ENCODE data around the gene CEP104.

Gene CEP104

DNA sequence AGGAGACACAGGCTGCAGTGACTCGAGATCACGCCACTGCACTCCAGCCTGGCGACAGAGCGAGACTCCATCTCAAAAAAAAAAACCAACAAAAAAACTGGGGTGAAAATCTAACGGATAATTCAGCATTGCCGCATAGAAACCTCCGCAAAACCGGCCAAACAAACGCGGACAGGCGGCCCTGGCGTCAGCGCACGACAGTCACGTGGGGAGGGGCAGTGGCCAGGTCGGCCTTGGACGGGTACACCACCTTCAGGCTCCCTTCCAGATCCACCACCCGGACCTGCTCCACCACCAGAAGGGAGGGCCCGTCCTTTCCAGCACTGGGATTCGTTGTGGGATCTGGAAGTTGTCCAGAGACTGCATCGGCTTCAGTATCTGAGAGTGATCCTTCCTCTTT lies 76.1 kb downstream of the CEP104 start:
- Histone ChIP-seq H3K4me1 (ENCODE audit: control insufficient read depth, insufficient read depth, low read length, poor library complexity, severe bottlenecking) (no peaks in the 10 kb centered on the region), H3K27ac (ENCODE audit: insufficient read depth, low read length, poor library complexity, severe bottlenecking) (no peak overlapping the region), H3K4me3 (ENCODE audit: insufficient read depth, low read depth, low read length, poor library complexity, severe bottlenecking) (no peak overlapping the region), H3K27me3 (replicated peaks; ENCODE audit: control insufficient read depth, insufficient read depth, low read length, poor library complexity, severe bottlenecking) (no peaks in the 10 kb centered on the region), H3K9me3 (ENCODE audit: control insufficient read depth, low read length) (no peaks in the 10 kb centered on the region), H3K36me3 (ENCODE audit: control insufficient read depth, insufficient read depth, low read length) (peaks cover 60% of the 10 kb centered on the region)
- no peak for DNase-seq

GRCh38 chr1:3779912-3780416 lies 77.0 kb downstream of the CEP104 start:
- H3K9me3 ChIP-seq (ENCODE audit: control insufficient read depth, low read length) = no peaks in the 10 kb centered on the region
- H3K27ac ChIP-seq (ENCODE audit: insufficient read depth, low read length, poor library complexity, severe bottlenecking) = no peak overlapping the region
- no peak for DNase-seq
- no peak overlapping the region for H3K4me3 ChIP-seq (ENCODE audit: insufficient read depth, low read depth, low read length, poor library complexity, severe bottlenecking)
- no peaks in the 10 kb centered on the region for H3K4me1 ChIP-seq (ENCODE audit: control insufficient read depth, insufficient read depth, low read length, poor library complexity, severe bottlenecking)
- peaks cover 51% of the 10 kb centered on the region for H3K36me3 ChIP-seq (ENCODE audit: control insufficient read depth, insufficient read depth, low read length)
- no peaks in the 10 kb centered on the region for H3K27me3 ChIP-seq (replicated peaks; ENCODE audit: control insufficient read depth, insufficient read depth, low read length, poor library complexity, severe bottlenecking)

- H3K4me3 ChIP-seq (ENCODE audit: insufficient read depth, low read depth, low read length, poor library complexity, severe bottlenecking) = no peak overlapping the region
- H3K27ac ChIP-seq (ENCODE audit: insufficient read depth, low read length, poor library complexity, severe bottlenecking) = no peak overlapping the region
- no peaks in the 10 kb centered on the region for H3K27me3 ChIP-seq (replicated peaks; ENCODE audit: control insufficient read depth, insufficient read depth, low read length, poor library complexity, severe bottlenecking)
- H3K4me1 ChIP-seq (ENCODE audit: control insufficient read depth, insufficient read depth, low read length, poor library complexity, severe bottlenecking) = no peaks in the 10 kb centered on the region
- no peak for DNase-seq
- H3K36me3 ChIP-seq (ENCODE audit: control insufficient read depth, insufficient read depth, low read length) = peaks cover 46% of the 10 kb centered on the region
- H3K9me3 ChIP-seq (ENCODE audit: control insufficient read depth, low read length) = no peaks in the 10 kb centered on the region
Measured at GRCh38 chr1:3779265-3779911, 77.6 kb downstream of the CEP104 start.

DNA sequence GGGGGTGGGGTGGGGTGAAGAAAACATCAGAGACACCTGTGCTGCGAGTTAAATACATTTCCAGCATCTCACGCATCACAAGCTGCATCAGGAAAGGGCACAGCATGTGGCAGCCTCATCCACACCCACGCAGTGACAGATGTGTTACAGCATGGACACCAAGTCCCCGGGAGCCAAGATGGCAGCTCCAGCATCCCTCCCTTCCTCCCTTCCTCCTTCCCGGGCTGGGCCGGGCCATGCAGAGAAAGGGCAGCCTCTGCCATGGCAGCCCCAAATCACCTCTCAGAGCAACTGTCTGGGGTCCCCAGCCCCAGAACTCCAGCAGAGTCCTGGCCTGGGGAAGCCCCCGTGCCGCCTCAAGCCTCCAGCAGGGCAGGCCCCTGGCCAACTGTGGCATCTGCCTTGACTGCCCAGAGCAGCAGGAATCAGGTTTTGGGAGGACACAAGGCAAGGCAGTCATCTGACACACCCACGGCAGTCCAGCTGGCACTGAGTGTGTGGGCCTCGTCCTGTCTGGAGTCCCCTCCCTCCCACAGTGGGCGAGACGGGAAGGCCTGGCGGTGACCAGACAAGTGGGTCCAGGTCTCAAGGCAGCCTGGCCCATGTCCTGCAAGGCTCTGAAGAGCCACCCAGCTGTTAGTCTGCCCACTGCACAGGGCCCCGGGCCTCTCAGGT lies 78.3 kb downstream of the CEP104 start:
- no peak for DNase-seq
- peaks cover 39% of the 10 kb centered on the region for H3K36me3 ChIP-seq (ENCODE audit: control insufficient read depth, insufficient read depth, low read length)
- no peak overlapping the region for H3K27ac ChIP-seq (ENCODE audit: insufficient read depth, low read length, poor library complexity, severe bottlenecking)
- H3K4me3 ChIP-seq (ENCODE audit: insufficient read depth, low read depth, low read length, poor library complexity, severe bottlenecking) = no peak overlapping the region
- H3K27me3 ChIP-seq (replicated peaks; ENCODE audit: control insufficient read depth, insufficient read depth, low read length, poor library complexity, severe bottlenecking) = no peaks in the 10 kb centered on the region
- no peaks in the 10 kb centered on the region for H3K9me3 ChIP-seq (ENCODE audit: control insufficient read depth, low read length)
- no peaks in the 10 kb centered on the region for H3K4me1 ChIP-seq (ENCODE audit: control insufficient read depth, insufficient read depth, low read length, poor library complexity, severe bottlenecking)

DNA sequence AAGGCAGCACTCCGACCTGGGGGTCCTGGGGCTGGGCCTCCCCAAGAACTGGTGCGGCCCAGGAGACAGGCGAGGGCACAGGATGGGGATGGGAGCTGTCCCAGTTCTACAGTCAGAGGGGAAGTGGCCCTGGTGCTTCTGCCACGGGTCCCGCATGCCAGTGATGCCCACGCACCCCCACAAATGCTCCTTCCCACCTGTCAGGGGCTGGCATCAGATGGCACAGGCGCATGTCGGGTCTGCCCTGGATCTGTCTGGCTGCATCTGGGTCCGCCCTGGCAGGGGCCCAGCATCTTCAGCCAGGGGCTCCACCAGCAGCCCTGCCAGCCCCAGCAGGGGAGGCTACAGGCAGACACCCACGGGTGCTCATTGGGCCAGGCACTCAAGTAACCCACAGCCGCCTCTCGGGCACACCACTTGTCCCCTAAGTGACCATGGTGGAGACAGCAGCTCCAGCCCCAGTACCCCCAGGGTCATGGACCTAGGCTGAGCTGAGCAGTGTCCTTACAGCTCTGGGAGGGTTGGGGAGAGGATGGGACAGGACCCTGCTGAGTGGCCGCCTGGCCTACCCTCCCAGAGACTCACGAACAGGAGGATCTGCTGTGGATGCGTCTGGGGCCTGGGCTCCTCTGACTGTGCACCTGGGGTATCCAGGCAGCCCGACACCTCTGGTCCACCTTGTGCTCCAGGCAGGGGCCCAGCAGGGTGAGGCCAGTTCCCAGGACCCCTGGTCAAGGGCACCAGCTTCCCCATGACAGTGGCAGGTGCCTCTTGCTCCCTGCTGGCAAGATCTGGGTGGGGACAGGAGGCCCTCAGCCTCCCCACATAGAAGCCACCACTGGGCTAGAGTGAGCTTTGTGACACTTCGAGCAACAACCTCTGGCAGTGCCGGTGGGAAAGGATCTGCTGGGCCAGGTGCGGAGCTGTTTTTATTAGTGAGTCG lies 79.1 kb downstream of the CEP104 start:
- H3K9me3 ChIP-seq (ENCODE audit: control insufficient read depth, low read length) = no peaks in the 10 kb centered on the region
- H3K4me1 ChIP-seq (ENCODE audit: control insufficient read depth, insufficient read depth, low read length, poor library complexity, severe bottlenecking) = peaks cover 2% of the 10 kb centered on the region
- peaks cover 34% of the 10 kb centered on the region for H3K36me3 ChIP-seq (ENCODE audit: control insufficient read depth, insufficient read depth, low read length)
- no peak overlapping the region for H3K4me3 ChIP-seq (ENCODE audit: insufficient read depth, low read depth, low read length, poor library complexity, severe bottlenecking)
- DNase-seq = no peak
- H3K27me3 ChIP-seq (replicated peaks; ENCODE audit: control insufficient read depth, insufficient read depth, low read length, poor library complexity, severe bottlenecking) = no peaks in the 10 kb centered on the region
- H3K27ac ChIP-seq (ENCODE audit: insufficient read depth, low read length, poor library complexity, severe bottlenecking) = no peak overlapping the region

DNA sequence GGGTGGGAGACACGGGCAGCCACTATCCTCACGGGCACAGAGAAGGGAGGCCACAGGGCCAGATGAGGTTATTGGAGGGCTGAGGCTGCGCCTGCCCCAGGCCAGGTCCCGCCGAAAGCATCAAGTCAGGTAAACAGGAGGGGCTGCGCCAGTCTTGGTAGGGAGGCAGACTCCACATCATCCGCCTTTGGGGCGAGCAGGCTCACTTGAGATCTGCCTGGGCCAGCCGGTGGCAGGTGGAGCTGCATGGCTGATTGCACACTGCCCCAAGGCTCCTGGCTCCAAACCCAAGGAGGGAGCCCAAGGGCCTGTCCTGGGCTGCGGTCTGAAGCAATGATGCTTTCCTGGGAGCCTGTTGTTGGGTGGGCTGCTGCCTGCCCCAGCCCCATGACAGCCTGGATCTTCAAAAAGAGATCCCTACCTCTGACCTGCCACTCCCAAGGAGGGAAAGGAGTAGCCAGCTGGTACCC lies 79.9 kb downstream of the CEP104 start:
- Histone ChIP-seq H3K9me3 (ENCODE audit: control insufficient read depth, low read length) (no peaks in the 10 kb centered on the region), H3K36me3 (ENCODE audit: control insufficient read depth, insufficient read depth, low read length) (peaks cover 26% of the 10 kb centered on the region), H3K4me1 (ENCODE audit: control insufficient read depth, insufficient read depth, low read length, poor library complexity, severe bottlenecking) (peaks cover 5% of the 10 kb centered on the region), H3K4me3 (ENCODE audit: insufficient read depth, low read depth, low read length, poor library complexity, severe bottlenecking) (no peak overlapping the region), H3K27ac (ENCODE audit: insufficient read depth, low read length, poor library complexity, severe bottlenecking) (no peak overlapping the region), H3K27me3 (replicated peaks; ENCODE audit: control insufficient read depth, insufficient read depth, low read length, poor library complexity, severe bottlenecking) (no peaks in the 10 kb centered on the region)
- DNase-seq = no peak

- H3K27ac ChIP-seq (ENCODE audit: insufficient read depth, low read length, poor library complexity, severe bottlenecking) = no peak overlapping the region
- H3K4me3 ChIP-seq (ENCODE audit: insufficient read depth, low read depth, low read length, poor library complexity, severe bottlenecking) = no peak overlapping the region
- no peak for DNase-seq
- H3K27me3 ChIP-seq (replicated peaks; ENCODE audit: control insufficient read depth, insufficient read depth, low read length, poor library complexity, severe bottlenecking) = no peaks in the 10 kb centered on the region
- H3K36me3 ChIP-seq (ENCODE audit: control insufficient read depth, insufficient read depth, low read length) = peaks cover 19% of the 10 kb centered on the region
- H3K9me3 ChIP-seq (ENCODE audit: control insufficient read depth, low read length) = no peaks in the 10 kb centered on the region
- H3K4me1 ChIP-seq (ENCODE audit: control insufficient read depth, insufficient read depth, low read length, poor library complexity, severe bottlenecking) = peaks cover 13% of the 10 kb centered on the region
Measured at GRCh38 chr1:3776231-3776961, 80.6 kb downstream of the CEP104 start.

GRCh38 chr1:3775490-3776230 lies 81.4 kb downstream of the CEP104 start:
- H3K27ac ChIP-seq (ENCODE audit: insufficient read depth, low read length, poor library complexity, severe bottlenecking) = no peak overlapping the region
- no peaks in the 10 kb centered on the region for H3K27me3 ChIP-seq (replicated peaks; ENCODE audit: control insufficient read depth, insufficient read depth, low read length, poor library complexity, severe bottlenecking)
- H3K4me1 ChIP-seq (ENCODE audit: control insufficient read depth, insufficient read depth, low read length, poor library complexity, severe bottlenecking) = peaks cover 15% of the 10 kb centered on the region
- H3K9me3 ChIP-seq (ENCODE audit: control insufficient read depth, low read length) = no peaks in the 10 kb centered on the region
- peak; percentile 11 to 29 (median 21) for DNase-seq
- H3K36me3 ChIP-seq (ENCODE audit: control insufficient read depth, insufficient read depth, low read length) = peaks cover 12% of the 10 kb centered on the region
- no peak overlapping the region for H3K4me3 ChIP-seq (ENCODE audit: insufficient read depth, low read depth, low read length, poor library complexity, severe bottlenecking)

- H3K4me3 ChIP-seq (ENCODE audit: insufficient read depth, low read depth, low read length, poor library complexity, severe bottlenecking) = no peak overlapping the region
- H3K4me1 ChIP-seq (ENCODE audit: control insufficient read depth, insufficient read depth, low read length, poor library complexity, severe bottlenecking) = peaks cover 15% of the 10 kb centered on the region
- H3K27ac ChIP-seq (ENCODE audit: insufficient read depth, low read length, poor library complexity, severe bottlenecking) = no peak overlapping the region
- no peaks in the 10 kb centered on the region for H3K9me3 ChIP-seq (ENCODE audit: control insufficient read depth, low read length)
- H3K27me3 ChIP-seq (replicated peaks; ENCODE audit: control insufficient read depth, insufficient read depth, low read length, poor library complexity, severe bottlenecking) = no peaks in the 10 kb centered on the region
- DNase-seq = no peak
- peaks cover 5% of the 10 kb centered on the region for H3K36me3 ChIP-seq (ENCODE audit: control insufficient read depth, insufficient read depth, low read length)
Measured at GRCh38 chr1:3774946-3775489, 82.0 kb downstream of the CEP104 start.
